Posterior vena cava (tissue), 2 donors: Measurements from ENCODE around the gene EXOC4. TPM values are rescaled to one million over a fixed set of nuclear protein-coding genes. Genes with fewer than 3 reads are reported as not detected.
"Not testable (repeated sequence)": the region's sequence is repeated elsewhere in the genome, so short reads cannot be mapped to it uniquely, and the experiment has no call there.

Source experiments
- DNase-seq: peaks from one replicate; pipeline ENCODE4 v3.0.0-alpha.2; 2020; ENCODE audit warnings: low spot score
- intact Hi-C, 2 donors: fragments of 100-400 bp; cut with DNase I; formaldehyde crosslinking; loops; one replicate each; pipeline versions ENCODE4 v1.14.1 to v1.14.2; 2022 to 2023
- total RNA-seq, 2 donors: library from RNA; stranded (reverse); fragmentation: NEBNext Ultra II Directional; extraction: Animal tissue kit (Norgen Biotek cat#: 25700); gene quantifications; one replicate each; pipeline ENCODE4 v1.2.1, GENCODE V29; 2021
- donor health status: DM: yes; HTN: yes; CAD: no.
- donor health status: DM: yes; HTN: yes; CAD: no.

EXOC4 gene
- total RNA-seq, 2 donors from 2014 or later: 66.0 to 70.6 TPM

- intact Hi-C loops: no loop called here
- DNase-seq: no peak
Measured at GRCh38 chr7:133778472-133778871, 525.6 kb downstream of the EXOC4 start.

- DNase-seq, intact Hi-C loops: not testable (repeated sequence)
Measured at GRCh38 chr7:133779538-133779937, 526.7 kb downstream of the EXOC4 start.

GRCh38 chr7:133780912-133781311 is 528.0 kb downstream of the EXOC4 start:
- intact Hi-C loops: no loop called here
- no peak for DNase-seq

- DNase-seq: no peak
- intact Hi-C loops: no loop called here
Measured at GRCh38 chr7:133781486-133782090, 528.7 kb downstream of the EXOC4 start.

GRCh38 chr7:133782470-133782869 is 529.6 kb downstream of the EXOC4 start:
- DNase-seq: no peak
- intact Hi-C loops: no loop called here

- DNase-seq: no peak
- intact Hi-C loops: no loop called here
Measured at GRCh38 chr7:133783276-133783675, 530.4 kb downstream of the EXOC4 start.

- intact Hi-C loops: no loop called here
- DNase-seq: no peak
Measured at GRCh38 chr7:133784486-133785001, 531.7 kb downstream of the EXOC4 start.

GRCh38 chr7:133786401-133786937 is 533.6 kb downstream of the EXOC4 start:
- DNase-seq: no peak
- intact Hi-C loops: no loop called here

GRCh38 chr7:133789974-133790373 is 537.1 kb downstream of the EXOC4 start:
- intact Hi-C loops: no loop called here
- no peak for DNase-seq

- intact Hi-C loops: no loop called here
- no peak for DNase-seq
Measured at GRCh38 chr7:133790911-133791310, 538.0 kb downstream of the EXOC4 start.

GRCh38 chr7:133794479-133794878 is 541.6 kb downstream of the EXOC4 start:
- DNase-seq: no peak

GRCh38 chr7:133795068-133795665 is 542.3 kb downstream of the EXOC4 start:
- intact Hi-C loops: no loop called here
- DNase-seq: no peak

More at GRCh38 chr7:133794479-133794878, 541.6 kb downstream of the EXOC4 start:
- intact Hi-C loops: no loop called here

GRCh38 chr7:133796782-133797745 is 544.2 kb downstream of the EXOC4 start:
- no peak for DNase-seq
- intact Hi-C loops: loop anchor here in 1 of 2 donors (2.0 kb wide), 1 partner anchor 54 kb away; no protein-coding TSS in a partner anchor

GRCh38 chr7:133797818-133798520 is 545.1 kb downstream of the EXOC4 start:
- DNase-seq: no peak
- intact Hi-C loops: loop anchor here in 1 of 2 donors (2.0 kb wide), 1 partner anchor 55 kb away; no protein-coding TSS in a partner anchor

GRCh38 chr7:133801341-133801740 is 548.5 kb downstream of the EXOC4 start:
- intact Hi-C loops: no loop called here
- DNase-seq: no peak

GRCh38 chr7:133804127-133804526 is 551.2 kb downstream of the EXOC4 start:
- intact Hi-C loops: no loop called here
- no peak for DNase-seq

- intact Hi-C loops: no loop called here
- DNase-seq: no peak
Measured at GRCh38 chr7:133805426-133805825, 552.5 kb downstream of the EXOC4 start.

GRCh38 chr7:133807624-133808492 is 555.0 kb downstream of the EXOC4 start:
- intact Hi-C loops: no loop called here
- DNase-seq: no peak
